Measurements from ENCODE around the gene HOXA10. TPM values are rescaled to one million over a fixed set of nuclear protein-coding genes. Genes with fewer than 3 reads are reported as not detected.

The HOXA10 gene
- total RNA-seq, 1 experiment from 2014 or later: not detected

DNA sequence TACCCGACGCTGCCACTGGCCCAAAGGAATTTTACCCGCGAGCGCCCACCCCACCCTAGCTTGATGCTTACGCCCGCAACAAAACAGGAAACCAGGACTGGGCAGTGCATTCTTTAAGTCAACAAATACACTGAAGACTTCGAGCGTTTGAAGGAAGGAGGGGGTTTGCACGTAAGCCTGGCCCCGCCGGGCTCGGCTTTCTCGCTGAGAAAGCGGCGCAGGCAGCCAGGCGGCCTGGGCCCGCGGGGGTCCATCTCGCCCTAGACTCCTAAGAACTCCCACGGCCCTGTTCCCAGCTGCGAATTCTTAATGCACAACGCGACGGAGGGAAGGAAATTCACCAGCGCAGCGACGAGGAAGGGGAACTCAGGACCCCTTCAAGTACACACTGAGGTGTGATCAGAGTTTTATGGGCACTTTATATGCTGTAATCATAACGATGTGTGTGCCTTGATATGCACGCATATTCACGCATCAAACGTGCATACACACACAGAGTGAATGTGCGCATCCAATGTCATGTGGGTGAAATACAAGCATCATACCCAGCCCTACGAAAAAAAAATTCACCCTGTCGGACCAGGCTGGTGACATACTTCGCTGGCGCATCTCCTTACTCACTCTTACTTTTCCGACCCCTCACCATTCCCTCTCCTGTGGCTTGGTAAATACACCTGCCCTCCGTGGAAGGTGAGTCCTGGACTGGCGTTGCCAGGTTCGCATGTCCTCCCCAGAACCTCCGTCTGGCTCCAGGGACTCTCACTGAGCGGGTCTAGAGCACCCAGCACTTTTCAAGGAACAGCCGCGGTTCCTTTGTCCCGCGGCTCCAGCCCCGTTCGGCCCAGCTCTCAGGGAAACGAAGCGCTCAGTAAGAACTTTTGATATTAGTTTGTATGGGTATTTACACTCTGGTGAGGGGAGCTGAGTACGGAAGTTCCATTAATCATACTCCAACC lies 31.5 kb upstream of the HOXA10 start:
- Histone ChIP-seq H3K27me3 (replicated peaks; ENCODE audit: insufficient read depth, low read depth, low read length, poor library complexity) (peaks cover 92% of the 10 kb centered on the region), H3K4me3 (ENCODE audit: low read depth, low read length, poor library complexity, severe bottlenecking) (no peak overlapping the region), H3K4me1 (ENCODE audit: insufficient read depth, low read length, poor library complexity, severe bottlenecking) (no peaks in the 10 kb centered on the region), H3K36me3 (ENCODE audit: insufficient read depth, low read length, poor library complexity, severe bottlenecking) (no peaks in the 10 kb centered on the region), H3K9me3 (ENCODE audit: low read depth, low read length, poor library complexity, severe bottlenecking) (no peaks in the 10 kb centered on the region), H3K27ac (ENCODE audit: low read depth, low read length, poor library complexity, severe bottlenecking) (no peak overlapping the region)
- no TSS peak for BruUV-seq (replicated peaks)
- CTCF ChIA-PET: no interaction called here
- POLR2A ChIA-PET (ENCODE audit: low non-redundant PET): no interaction called here
- peak; percentile 97 for TF ChIP-seq EZH2 (IDR thresholded peaks at IDR 0.05; ENCODE audit: borderline replicate concordance, low read depth, low read length, poor library complexity, severe bottlenecking)
- TF ChIP-seq, protein P1, sequence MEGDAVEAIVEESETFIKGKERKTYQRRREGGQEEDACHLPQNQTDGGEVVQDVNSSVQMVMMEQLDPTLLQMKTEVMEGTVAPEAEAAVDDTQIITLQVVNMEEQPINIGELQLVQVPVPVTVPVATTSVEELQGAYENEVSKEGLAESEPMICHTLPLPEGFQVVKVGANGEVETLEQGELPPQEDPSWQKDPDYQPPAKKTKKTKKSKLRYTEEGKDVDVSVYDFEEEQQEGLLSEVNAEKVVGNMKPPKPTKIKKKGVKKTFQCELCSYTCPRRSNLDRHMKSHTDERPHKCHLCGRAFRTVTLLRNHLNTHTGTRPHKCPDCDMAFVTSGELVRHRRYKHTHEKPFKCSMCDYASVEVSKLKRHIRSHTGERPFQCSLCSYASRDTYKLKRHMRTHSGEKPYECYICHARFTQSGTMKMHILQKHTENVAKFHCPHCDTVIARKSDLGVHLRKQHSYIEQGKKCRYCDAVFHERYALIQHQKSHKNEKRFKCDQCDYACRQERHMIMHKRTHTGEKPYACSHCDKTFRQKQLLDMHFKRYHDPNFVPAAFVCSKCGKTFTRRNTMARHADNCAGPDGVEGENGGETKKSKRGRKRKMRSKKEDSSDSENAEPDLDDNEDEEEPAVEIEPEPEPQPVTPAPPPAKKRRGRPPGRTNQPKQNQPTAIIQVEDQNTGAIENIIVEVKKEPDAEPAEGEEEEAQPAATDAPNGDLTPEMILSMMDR (conservative IDR thresholded peaks at IDR 0.05; ENCODE audit: low read depth, low read length): no peak
- no peak for DNase-seq (ENCODE audit: low spot score)
- intact Hi-C loops (cut with micrococcal nuclease; ENCODE audit: unreplicated experiment): no loop called here

DNA sequence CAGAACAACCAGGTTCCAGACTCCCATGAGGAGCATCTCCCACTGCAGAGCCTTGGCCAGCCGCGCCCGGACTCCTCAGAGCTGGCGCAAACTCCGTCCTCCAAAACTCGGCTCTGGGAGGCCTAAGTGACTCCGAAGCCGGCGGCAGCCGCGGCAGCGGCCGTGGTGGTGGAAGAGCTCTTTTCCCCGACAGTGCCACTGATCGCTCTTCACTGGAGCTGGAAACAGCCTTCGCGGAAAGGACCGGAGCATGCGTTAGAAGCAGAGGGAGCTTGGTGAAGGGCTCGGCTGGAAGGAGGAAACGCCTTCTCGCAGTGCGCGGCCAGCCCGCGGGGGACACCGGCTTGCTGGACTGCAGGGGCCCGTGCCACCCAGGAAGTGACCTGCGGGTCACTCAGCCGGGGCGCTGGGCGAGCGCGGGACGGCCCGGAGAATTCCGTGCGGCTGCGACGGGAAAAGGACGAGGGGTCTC lies 30.8 kb upstream of the HOXA10 start:
- peaks cover 94% of the 10 kb centered on the region for H3K27me3 ChIP-seq (replicated peaks; ENCODE audit: insufficient read depth, low read depth, low read length, poor library complexity)
- POLR2A ChIA-PET (ENCODE audit: low non-redundant PET): no interaction called here
- peak; percentile 19 for DNase-seq (ENCODE audit: low spot score)
- CTCF ChIA-PET: no interaction called here
- H3K9me3 ChIP-seq (ENCODE audit: low read depth, low read length, poor library complexity, severe bottlenecking): no peaks in the 10 kb centered on the region
- H3K27ac ChIP-seq (ENCODE audit: low read depth, low read length, poor library complexity, severe bottlenecking): no peak overlapping the region
- H3K4me3 ChIP-seq (ENCODE audit: low read depth, low read length, poor library complexity, severe bottlenecking): no peak overlapping the region
- intact Hi-C loops (cut with micrococcal nuclease; ENCODE audit: unreplicated experiment): loop anchor here (5.0 kb wide), 1 partner anchor 567 kb away; no protein-coding TSS in a partner anchor
- BruUV-seq (replicated peaks): no TSS peak
- TF ChIP-seq, protein P1 (conservative IDR thresholded peaks at IDR 0.05; ENCODE audit: low read depth, low read length): no peak
- TF ChIP-seq EZH2 (IDR thresholded peaks at IDR 0.05; ENCODE audit: borderline replicate concordance, low read depth, low read length, poor library complexity, severe bottlenecking): peak; percentile 97
- H3K4me1 ChIP-seq (ENCODE audit: insufficient read depth, low read length, poor library complexity, severe bottlenecking): no peaks in the 10 kb centered on the region
- no peaks in the 10 kb centered on the region for H3K36me3 ChIP-seq (ENCODE audit: insufficient read depth, low read length, poor library complexity, severe bottlenecking)

GRCh38 chr7:27203964-27204594 lies 30.0 kb upstream of the HOXA10 start:
- no peak overlapping the region for H3K27ac ChIP-seq (ENCODE audit: low read depth, low read length, poor library complexity, severe bottlenecking)
- TF ChIP-seq EZH2 (IDR thresholded peaks at IDR 0.05; ENCODE audit: borderline replicate concordance, low read depth, low read length, poor library complexity, severe bottlenecking): no peak
- TF ChIP-seq, protein P1 (conservative IDR thresholded peaks at IDR 0.05; ENCODE audit: low read depth, low read length): no peak
- no peaks in the 10 kb centered on the region for H3K9me3 ChIP-seq (ENCODE audit: low read depth, low read length, poor library complexity, severe bottlenecking)
- H3K4me1 ChIP-seq (ENCODE audit: insufficient read depth, low read length, poor library complexity, severe bottlenecking): no peaks in the 10 kb centered on the region
- intact Hi-C loops (cut with micrococcal nuclease; ENCODE audit: unreplicated experiment): loop anchor here (5.0 kb wide), 1 partner anchor 568 kb away; no protein-coding TSS in a partner anchor
- ChIA-PET CTCF (no interaction called here), POLR2A (ENCODE audit: low non-redundant PET) (no interaction called here)
- H3K27me3 ChIP-seq (replicated peaks; ENCODE audit: insufficient read depth, low read depth, low read length, poor library complexity): peaks cover 94% of the 10 kb centered on the region
- H3K36me3 ChIP-seq (ENCODE audit: insufficient read depth, low read length, poor library complexity, severe bottlenecking): no peaks in the 10 kb centered on the region
- no peak overlapping the region for H3K4me3 ChIP-seq (ENCODE audit: low read depth, low read length, poor library complexity, severe bottlenecking)
- no peak for DNase-seq (ENCODE audit: low spot score)
- BruUV-seq (replicated peaks): no TSS peak
